ENCODE data around the gene CTU2. TPM values are rescaled to one million over a fixed set of nuclear protein-coding genes. Genes with fewer than 3 reads are reported as not detected.
A peak's percentile ranks its signal among the peaks of the same experiment; 100 is the strongest.

CTU2 gene
- total and polyA plus RNA-seq, 2 of the 8 experiments (the other 6 are each of a cell fraction or from before 2014, with no cell fraction given), result 32.7 to 42.9 TPM

DNA sequence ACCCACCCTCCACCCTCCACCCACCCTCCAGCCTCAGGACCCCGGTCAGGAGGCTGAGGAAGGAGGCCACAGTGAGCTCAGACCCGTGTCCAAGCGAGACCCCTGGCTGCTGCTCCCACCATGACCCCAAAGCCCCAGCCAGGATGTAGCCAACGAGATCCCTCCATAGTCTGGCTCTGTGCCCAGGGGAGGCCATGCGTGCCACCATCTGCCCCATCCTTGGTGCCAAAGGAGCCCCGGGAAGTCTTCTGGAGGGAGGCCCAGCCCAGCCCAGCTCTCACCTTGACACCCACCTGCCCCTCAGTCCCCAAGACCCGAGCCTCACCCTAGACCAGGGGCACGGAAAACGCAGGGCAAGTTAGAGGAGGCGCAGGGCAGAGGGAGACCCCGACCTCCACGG, 44.6 kb downstream of the CTU2 start:
- H4K20me1 ChIP-seq (replicated peaks in 1 of 2; ENCODE audit: control insufficient read depth in 1 of 2, insufficient read depth in 2 of 2, low read length in 2 of 2), result peaks cover 0 to 2% of the 10 kb centered on the region in 2 experiments
- no peak overlapping the region for H3K18ac ChIP-seq (ENCODE audit: extremely low read depth, low read length)
- no peak overlapping the region for H4K5ac ChIP-seq (ENCODE audit: insufficient read length, low read depth, low read length)
- ChIA-PET POLR2A (ENCODE audit: partially characterized antibody) (interaction anchor here (1.2 to 1.5 kb wide), 2 partner anchors 11 to 59 kb away, joined by 4 read pairs; no protein-coding TSS in a partner anchor), CTCF (ENCODE audit: partially characterized antibody) (interaction anchor here (0.7 to 25.0 kb wide), 4 partner anchors 12 to 250 kb away, joined by 3 to 251 read pairs (median 24); no protein-coding TSS in a partner anchor)
- H3K23ac ChIP-seq (ENCODE audit: insufficient read length), result no peak overlapping the region
- TF ChIP-seq TEAD4 (IDR thresholded peaks at IDR 0.05; ENCODE audit: low read depth, low read length) (no peak), RXRA (IDR thresholded peaks at IDR 0.05; ENCODE audit: insufficient read depth, low read depth, low read length) (no peak), CHD2 (IDR thresholded peaks at IDR 0.05; ENCODE audit: low read length) (no peak), BRCA1 (IDR thresholded peaks at IDR 0.05; ENCODE audit: low read depth, low read length) (no peak), BACH1 (IDR thresholded peaks at IDR 0.05; ENCODE audit: low read length) (no peak)
- H3K14ac ChIP-seq (ENCODE audit: insufficient read length), result no peak overlapping the region
- peaks cover 0 to 17% (median 6%) of the 10 kb centered on the region in 4 experiments; a peak in 3 of 7 replicates for H3K4me1 ChIP-seq (replicated peaks in 1 of 4; ENCODE audit: control insufficient read depth in 3 of 4, insufficient read depth in 4 of 4, low read length in 3 of 4)
- no peak overlapping the region for H2BK12ac ChIP-seq (ENCODE audit: low read depth, low read length)
- H3K4ac ChIP-seq (replicated peaks; ENCODE audit: insufficient read length, low read depth, low read length), result no peak overlapping the region
- H4K8ac ChIP-seq (ENCODE audit: extremely low read depth, insufficient read depth, low read length), result 0 out of 2 replicates have a peak overlapping the region, but pooled peaks have one; percentile 43
- no peak overlapping the region for H3K56ac ChIP-seq (replicated peaks; ENCODE audit: insufficient read length, low read depth, low read length)
- H3K79me1 ChIP-seq (ENCODE audit: low read depth, low read length), result no peaks in the 10 kb centered on the region; the same call in 1 of the 2 replicates
- no peak for DNase-seq (ENCODE audit: low read depth in 1 of 2, low spot score in 2 of 2)
- H3K4me3 ChIP-seq (ENCODE audit: extremely low read depth in 1 of 4, insufficient read depth in 2 of 4, low read depth in 3 of 4, low read length in 4 of 4), result no peak overlapping the region
- H3K79me2 ChIP-seq (ENCODE audit: control insufficient read depth in 1 of 2, insufficient read depth in 2 of 2, low read length in 2 of 2), result no peaks in the 10 kb centered on the region
- H2BK20ac ChIP-seq (ENCODE audit: low read length), result no peak overlapping the region
- H3K36me3 ChIP-seq (ENCODE audit: control insufficient read depth in 2 of 4, insufficient read depth in 4 of 4, low read length in 3 of 4), result no peaks in the 10 kb centered on the region
- H3K9me3 ChIP-seq (ENCODE audit: insufficient read depth in 2 of 2, low read depth in 1 of 2, low read length in 1 of 2), result no peaks in the 10 kb centered on the region
- H3K23me2 ChIP-seq (ENCODE audit: low read depth, low read length), result no peaks in the 10 kb centered on the region
- no peak overlapping the region for H2AFZ ChIP-seq (ENCODE audit: low read length)
- no peak overlapping the region for H3K4me2 ChIP-seq (ENCODE audit: insufficient read depth in 1 of 2, low read depth in 2 of 2, low read length in 2 of 2)
- H3K27me3 ChIP-seq (replicated peaks in 1 of 4; ENCODE audit: control insufficient read depth in 3 of 4, extremely low read depth in 1 of 4, insufficient read depth in 3 of 4, low read length in 3 of 4), result no peaks in the 10 kb centered on the region
- H2BK15ac ChIP-seq (ENCODE audit: low read length), result no peak overlapping the region
- no peak overlapping the region for H2BK5ac ChIP-seq (ENCODE audit: low read depth, low read length)
- no peak overlapping the region for H2AK5ac ChIP-seq (ENCODE audit: low read depth, low read length)
- H4K91ac ChIP-seq (replicated peaks; ENCODE audit: insufficient read length, low read length), result no peak overlapping the region
- H3K9ac ChIP-seq (replicated peaks in 1 of 4; ENCODE audit: extremely low read depth in 1 of 4, low read depth in 3 of 4, low read length in 3 of 4), result no peak overlapping the region
- WGBS, 2 experiments (ENCODE audit: extremely low coverage in 1 of 2, insufficient coverage in 1 of 2, insufficient read length in 1 of 2, insufficient replicate concordance in 2 of 2, low coverage in 1 of 2, low lambda C conversion rate in 2 of 2, missing lambda C conversion rate in 1 of 2), result 84% methylated on average over 12 of the region's 12 CpGs; no CpG with 5 or more reads in 1 of the 2 experiments
- FAIRE-seq, result no peak
- no peak overlapping the region for H3K27ac ChIP-seq (ENCODE audit: low read depth, low read length)
- H2BK120ac ChIP-seq (replicated peaks; ENCODE audit: low read depth, low read length), result no peak overlapping the region

Data from H1 (cell line).